ENCODE measurements around the gene FOXE3. TPM values are rescaled to one million over a fixed set of nuclear protein-coding genes. Genes with fewer than 3 reads are reported as not detected.
A peak's percentile ranks its signal among the peaks of the same experiment; 100 is the strongest.

FOXE3 gene
- total RNA-seq, 1 experiment from 2014 or later, result 0.15 TPM

DNA sequence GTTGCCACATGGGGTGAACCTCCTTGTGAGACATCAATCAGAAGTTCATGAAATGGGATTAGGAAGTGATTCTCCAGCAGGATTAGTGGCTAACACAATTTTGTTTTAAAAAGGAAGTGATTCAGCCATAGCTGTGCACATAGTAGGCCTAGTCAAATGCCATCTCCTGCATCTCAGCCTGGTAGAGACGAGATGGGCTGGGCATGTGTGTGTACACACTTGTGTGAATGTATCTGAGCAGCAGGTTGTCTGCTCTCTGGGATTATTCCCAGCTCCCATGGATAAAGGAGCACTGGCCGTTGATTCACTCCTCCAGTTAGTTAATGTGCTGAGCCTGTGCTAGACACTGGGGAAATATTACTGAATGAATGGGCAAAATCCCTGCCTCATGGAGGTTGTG, 2.0 kb downstream of the FOXE3 start:
- H3K27ac Mint-ChIP-seq, result no peak overlapping the region
- Histone ChIP-seq H3K9me3 (ENCODE audit: control insufficient read depth, low read depth, low read length) (no peaks in the 10 kb centered on the region), H2BK5ac (ENCODE audit: insufficient read length, low read length) (no peak overlapping the region), H3T11ph (ENCODE audit: low read length) (no peak overlapping the region), H4K5ac (ENCODE audit: insufficient read length, low read depth, low read length) (no peak overlapping the region), H3K4me1 (ENCODE audit: insufficient read depth, low read length) (no peaks in the 10 kb centered on the region), H2BK20ac (ENCODE audit: low read depth, low read length, poor library complexity, severe bottlenecking) (no peak overlapping the region), H3K27me3 (ENCODE audit: insufficient read depth, low read length) (peaks cover 54% of the 10 kb centered on the region), H4K91ac (ENCODE audit: insufficient read length, low read depth, low read length) (no peak overlapping the region), H3K18ac (ENCODE audit: insufficient read length, low read depth, low read length) (no peak overlapping the region), H3K4me2 (ENCODE audit: insufficient read depth, insufficient read length, low read length) (no peak overlapping the region), H4K8ac (replicated peaks; ENCODE audit: insufficient read length, low read depth, low read length) (no peak overlapping the region), H3K79me1 (ENCODE audit: insufficient read depth, low read depth, low read length, poor library complexity, severe bottlenecking) (no peaks in the 10 kb centered on the region), H3K4ac (ENCODE audit: low read depth, low read length) (no peak overlapping the region), H2AFZ (ENCODE audit: low read length) (no peak overlapping the region), H3K27ac (ENCODE audit: insufficient read length, low read depth, low read length) (no peak overlapping the region), H3K14ac (ENCODE audit: insufficient read depth, low read length) (no peak overlapping the region), H2BK15ac (ENCODE audit: low read depth, low read length) (no peak overlapping the region), H3K56ac (ENCODE audit: insufficient read length, low read depth, low read length) (no peak overlapping the region), H4K20me1 (ENCODE audit: control insufficient read depth, insufficient read depth, insufficient read length) (no peaks in the 10 kb centered on the region), H3K9ac (ENCODE audit: extremely low read depth, insufficient read length, low read length) (no peak overlapping the region), H3K79me2 (ENCODE audit: insufficient read depth, low read length) (no peaks in the 10 kb centered on the region), H3K23ac (ENCODE audit: insufficient read length, low read depth, low read length) (no peak overlapping the region), H3K23me2 (ENCODE audit: insufficient read length, low read depth, low read length, poor library complexity, severe bottlenecking) (no peaks in the 10 kb centered on the region), H2BK12ac (ENCODE audit: insufficient read length, low read depth, low read length) (no peak overlapping the region), H2AK5ac (ENCODE audit: insufficient read length, low read length) (no peak overlapping the region), H2BK120ac (ENCODE audit: low read depth, low read length, poor library complexity, severe bottlenecking) (no peak overlapping the region)
- WGBS (ENCODE audit: extremely low coverage, insufficient read length, low lambda C conversion rate), result no CpG with 5 or more reads among the region's 2 CpGs
- DNase-seq, result no peak
- peak overlapping the region in 1 of 2 experiments; percentile 62; a peak in 1 of 5 replicates for H3K4me3 Mint-ChIP-seq
- H3K36me3 Mint-ChIP-seq (ENCODE audit: insufficient read depth in 1 of 3, low read depth in 3 of 3), result peaks cover 0 to 5% (median 0%) of the 10 kb centered on the region in 3 experiments; a peak in 1 of 7 replicates
- peaks cover 5 to 14% of the 10 kb centered on the region in 2 experiments; a peak in 3 of 4 replicates for H3K4me1 Mint-ChIP-seq
- TF ChIP-seq CTCF (conservative IDR thresholded peaks at IDR 0.05), result no peak
- H3K9me3 Mint-ChIP-seq, result peaks cover 0 to 9% of the 10 kb centered on the region in 2 experiments; a peak in 2 of 5 replicates
- peaks cover 95% of the 10 kb centered on the region for H3K27me3 Mint-ChIP-seq (ENCODE audit: low read depth)
